ENCODE data around the gene PAK5.

DNA sequence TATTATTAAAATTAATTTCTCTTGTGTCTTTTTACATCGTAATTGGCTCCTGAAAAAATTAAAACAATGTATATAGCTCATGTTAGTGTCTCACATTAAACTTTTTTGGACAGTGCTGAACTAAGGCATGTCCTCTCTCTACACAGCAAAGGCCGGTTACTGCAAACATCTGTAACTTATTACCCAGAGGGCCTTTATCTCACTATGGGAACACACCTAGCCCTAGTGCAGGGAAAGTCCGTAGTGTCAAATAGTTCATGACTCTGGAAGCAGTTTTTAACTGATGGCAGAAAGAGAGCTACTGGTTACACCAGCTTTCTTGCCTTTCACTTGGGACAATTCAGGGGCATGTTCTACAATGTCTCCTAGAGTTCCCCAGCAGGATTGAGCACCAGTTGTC is 82.2 kb downstream of the PAK5 start:
- TF ChIP-seq, protein P1, sequence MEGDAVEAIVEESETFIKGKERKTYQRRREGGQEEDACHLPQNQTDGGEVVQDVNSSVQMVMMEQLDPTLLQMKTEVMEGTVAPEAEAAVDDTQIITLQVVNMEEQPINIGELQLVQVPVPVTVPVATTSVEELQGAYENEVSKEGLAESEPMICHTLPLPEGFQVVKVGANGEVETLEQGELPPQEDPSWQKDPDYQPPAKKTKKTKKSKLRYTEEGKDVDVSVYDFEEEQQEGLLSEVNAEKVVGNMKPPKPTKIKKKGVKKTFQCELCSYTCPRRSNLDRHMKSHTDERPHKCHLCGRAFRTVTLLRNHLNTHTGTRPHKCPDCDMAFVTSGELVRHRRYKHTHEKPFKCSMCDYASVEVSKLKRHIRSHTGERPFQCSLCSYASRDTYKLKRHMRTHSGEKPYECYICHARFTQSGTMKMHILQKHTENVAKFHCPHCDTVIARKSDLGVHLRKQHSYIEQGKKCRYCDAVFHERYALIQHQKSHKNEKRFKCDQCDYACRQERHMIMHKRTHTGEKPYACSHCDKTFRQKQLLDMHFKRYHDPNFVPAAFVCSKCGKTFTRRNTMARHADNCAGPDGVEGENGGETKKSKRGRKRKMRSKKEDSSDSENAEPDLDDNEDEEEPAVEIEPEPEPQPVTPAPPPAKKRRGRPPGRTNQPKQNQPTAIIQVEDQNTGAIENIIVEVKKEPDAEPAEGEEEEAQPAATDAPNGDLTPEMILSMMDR (IDR thresholded peaks at IDR 0.05), result no peak
- no peak for TF ChIP-seq POLR2A (IDR thresholded peaks at IDR 0.05)
- TF ChIP-seq POLR2AphosphoS5 (IDR thresholded peaks at IDR 0.05), result no peak
